Esophagus muscularis mucosa (tissue), 3 donors: ENCODE data around the gene PROK1.

Source experiments
- CTCF ChIP-seq, 3 experiments: fragments of 200-600 bp in 2 of 3; fragments of 450-650 bp in 1 of 3; sonication (generic) in 2 of 3; IDR thresholded peaks; one replicate each; pipeline ENCODE4 v1.5.1; 2017 to 2019; ENCODE audit warnings: antibody characterized with exemption in 3 of 3, mild to moderate bottlenecking in 2 of 3, moderate library complexity in 1 of 3
- POLR2A ChIP-seq: fragments of 450-650 bp; IDR thresholded peaks from one replicate; pipeline ENCODE4 v1.6.1; 2017; ENCODE audit warnings: antibody characterized with exemption, moderate library complexity, mild to moderate bottlenecking, low read depth

- TF ChIP-seq CTCF (IDR thresholded peaks at IDR 0.05) (no peak), POLR2A (no peak)
Observed at GRCh38 chr1:110471131-110471530, 20.2 kb downstream of the PROK1 start.
